Measurements from ENCODE around the gene ME1.
"Not testable (repeated sequence)": the region's sequence is repeated elsewhere in the genome, so short reads cannot be mapped to it uniquely, and the experiment has no call there.

Gene ME1

GRCh38 chr6:83256719-83257118, 174.1 kb downstream of the ME1 start:
- not testable (repeated sequence) for DNase-seq (ENCODE audit: low read depth)

- DNase-seq (ENCODE audit: low read depth): no peak
Observed at GRCh38 chr6:83252719-83253118, 178.1 kb downstream of the ME1 start.

GRCh38 chr6:83250235-83250634, 180.6 kb downstream of the ME1 start:
- no peak for DNase-seq (ENCODE audit: low read depth)

- no peak for DNase-seq (ENCODE audit: low read depth)
Observed at GRCh38 chr6:83247471-83247870, 183.4 kb downstream of the ME1 start.

GRCh38 chr6:83231146-83231545, 199.7 kb downstream of the ME1 start:
- DNase-seq (ENCODE audit: low read depth): no peak

GRCh38 chr6:83226517-83226916, 204.3 kb downstream of the ME1 start:
- DNase-seq (ENCODE audit: low read depth): no peak

GRCh38 chr6:83221889-83222479, 208.9 kb downstream of the ME1 start:
- no peak for DNase-seq (ENCODE audit: low read depth)

GRCh38 chr6:83221276-83221675, 209.6 kb downstream of the ME1 start:
- DNase-seq (ENCODE audit: low read depth): no peak

- DNase-seq (ENCODE audit: low read depth): no peak
Observed at GRCh38 chr6:83220121-83220520, 210.7 kb downstream of the ME1 start.

- DNase-seq (ENCODE audit: low read depth): no peak
Observed at GRCh38 chr6:83218646-83219045, 212.2 kb downstream of the ME1 start.

GRCh38 chr6:83216806-83217205, 214.0 kb downstream of the ME1 start:
- no peak for DNase-seq (ENCODE audit: low read depth)

GRCh38 chr6:83215131-83216047, 215.5 kb downstream of the ME1 start:
- peak; percentile 7 for DNase-seq (ENCODE audit: low read depth)

GRCh38 chr6:83202031-83202430, 228.8 kb downstream of the ME1 start:
- no peak for DNase-seq (ENCODE audit: low read depth)

- DNase-seq (ENCODE audit: low read depth): no peak
Observed at GRCh38 chr6:83199863-83200225, 231.0 kb downstream of the ME1 start.

GRCh38 chr6:83199173-83199862, 231.5 kb downstream of the ME1 start:
- no peak for DNase-seq (ENCODE audit: low read depth)

- DNase-seq (ENCODE audit: low read depth): no peak
Observed at GRCh38 chr6:83198486-83199172, 232.2 kb downstream of the ME1 start.

- peak; percentile 4 for DNase-seq (ENCODE audit: low read depth)
Observed at GRCh38 chr6:83193747-83194566, 236.9 kb downstream of the ME1 start.

GRCh38 chr6:83192871-83193746, 237.7 kb downstream of the ME1 start, which contains the start of the genes PGM3 and RWDD2A:
Gene PGM3, minus strand, starts transcription at chr6:83193265. Its CDS starts 2,253 bp downstream, at chr6:83191012.
Gene RWDD2A, plus strand, starts transcription at chr6:83193357. Its CDS starts 1,095 bp downstream, at chr6:83194452.
- DNase-seq (ENCODE audit: low read depth): peak; percentile 82

GRCh38 chr6:83192456-83192855, 238.4 kb downstream of the ME1 start:
- DNase-seq (ENCODE audit: low read depth): no peak

GRCh38 chr6:83191974-83192373, 238.9 kb downstream of the ME1 start:
- DNase-seq (ENCODE audit: low read depth): not testable (repeated sequence)
